ENCODE measurements around the gene MED27.

MED27 gene

GRCh38 chr9:132023419-132024180 lies 56.1 kb downstream of the MED27 start:
- no peak overlapping the region for H2AK5ac ChIP-seq (ENCODE audit: low read length)
- H3K9me3 ChIP-seq (ENCODE audit: insufficient read depth, low read depth, low read length), result no peaks in the 10 kb centered on the region
- H4K8ac ChIP-seq (ENCODE audit: low read depth, low read length), result no peak overlapping the region
- H2BK12ac ChIP-seq (ENCODE audit: low read length), result no peak overlapping the region
- no peak overlapping the region for H2BK120ac ChIP-seq (ENCODE audit: insufficient read depth, low read length, poor library complexity)
- DNase-seq, result no peak
- H3K79me2 ChIP-seq (ENCODE audit: control insufficient read depth, insufficient read depth, low read length, poor library complexity), result peaks cover 1% of the 10 kb centered on the region
- H3K27ac ChIP-seq (ENCODE audit: low read depth, low read length), result no peak overlapping the region
- H2AFZ ChIP-seq (ENCODE audit: insufficient read depth, low read length, poor library complexity), result no peak overlapping the region
- H3K4me3 ChIP-seq (ENCODE audit: low read depth, low read length), result no peak overlapping the region
- H3K36me3 ChIP-seq (ENCODE audit: control insufficient read depth in 1 of 2, insufficient read depth in 2 of 2, low read length in 2 of 2), result no peaks in the 10 kb centered on the region
- no peak overlapping the region for H3K4me2 ChIP-seq (ENCODE audit: low read length)
- H3K23ac ChIP-seq (ENCODE audit: low read length), result no peak overlapping the region
- H3K9ac ChIP-seq (ENCODE audit: low read length), result no peak overlapping the region
- H3K4ac ChIP-seq (ENCODE audit: low read depth, low read length), result no peak overlapping the region
- H3K27me3 ChIP-seq (ENCODE audit: insufficient read depth, low read length), result no peaks in the 10 kb centered on the region
- no peak overlapping the region for H4K12ac ChIP-seq (ENCODE audit: low read depth, low read length)
- H3K4me1 ChIP-seq (ENCODE audit: control insufficient read depth in 1 of 2, insufficient read depth in 2 of 2, low read length in 2 of 2), result peaks cover 16 to 22% of the 10 kb centered on the region in 2 experiments
- no CpG with 5 or more reads among the region's 5 CpGs for WGBS (ENCODE audit: extremely low coverage, insufficient coverage, insufficient read length)
- no peak overlapping the region for H2BK5ac ChIP-seq (ENCODE audit: low read depth, low read length, poor library complexity)
- H4K91ac ChIP-seq (ENCODE audit: low read depth, low read length), result no peak overlapping the region
- H3K18ac ChIP-seq (ENCODE audit: low read length), result no peak overlapping the region
- H3K79me1 ChIP-seq (ENCODE audit: low read length), result peaks cover 15% of the 10 kb centered on the region
- H3K14ac ChIP-seq (ENCODE audit: low read length), result no peak overlapping the region

- no peak overlapping the region for H4K12ac ChIP-seq (ENCODE audit: low read depth, low read length)
- no peak overlapping the region for H2BK12ac ChIP-seq (ENCODE audit: low read length)
- no peak overlapping the region for H3K18ac ChIP-seq (ENCODE audit: low read length)
- no peak overlapping the region for H2BK120ac ChIP-seq (ENCODE audit: insufficient read depth, low read length, poor library complexity)
- no peak overlapping the region for H2AFZ ChIP-seq (ENCODE audit: insufficient read depth, low read length, poor library complexity)
- no peaks in the 10 kb centered on the region for H3K27me3 ChIP-seq (ENCODE audit: insufficient read depth, low read length)
- H4K91ac ChIP-seq (ENCODE audit: low read depth, low read length), result no peak overlapping the region
- no peak overlapping the region for H4K8ac ChIP-seq (ENCODE audit: low read depth, low read length)
- H3K4me1 ChIP-seq (ENCODE audit: control insufficient read depth in 1 of 2, insufficient read depth in 2 of 2, low read length in 2 of 2), result peaks cover 3 to 4% of the 10 kb centered on the region in 2 experiments
- H3K14ac ChIP-seq (ENCODE audit: low read length), result no peak overlapping the region
- no peak overlapping the region for H3K4ac ChIP-seq (ENCODE audit: low read depth, low read length)
- H3K4me3 ChIP-seq (ENCODE audit: low read depth, low read length), result no peak overlapping the region
- no peaks in the 10 kb centered on the region for H3K79me2 ChIP-seq (ENCODE audit: control insufficient read depth, insufficient read depth, low read length, poor library complexity)
- H3K36me3 ChIP-seq (ENCODE audit: control insufficient read depth in 1 of 2, insufficient read depth in 2 of 2, low read length in 2 of 2), result no peaks in the 10 kb centered on the region
- no peak for DNase-seq
- no CpG with 5 or more reads among the region's 4 CpGs for WGBS (ENCODE audit: extremely low coverage, insufficient coverage, insufficient read length)
- H3K9me3 ChIP-seq (ENCODE audit: insufficient read depth, low read depth, low read length), result no peaks in the 10 kb centered on the region
- no peak overlapping the region for H3K4me2 ChIP-seq (ENCODE audit: low read length)
- H2AK5ac ChIP-seq (ENCODE audit: low read length), result no peak overlapping the region
- no peak overlapping the region for H3K9ac ChIP-seq (ENCODE audit: low read length)
- H3K23ac ChIP-seq (ENCODE audit: low read length), result no peak overlapping the region
- peaks cover 1% of the 10 kb centered on the region for H3K79me1 ChIP-seq (ENCODE audit: low read length)
- H3K27ac ChIP-seq (ENCODE audit: low read depth, low read length), result no peak overlapping the region
- no peak overlapping the region for H2BK5ac ChIP-seq (ENCODE audit: low read depth, low read length, poor library complexity)
Observed at GRCh38 chr9:132020820-132021510, 58.7 kb downstream of the MED27 start.

- Histone ChIP-seq H3K79me1 (ENCODE audit: low read length) (no peaks in the 10 kb centered on the region), H3K36me3 (ENCODE audit: control insufficient read depth in 1 of 2, insufficient read depth in 2 of 2, low read length in 2 of 2) (no peaks in the 10 kb centered on the region), H2BK12ac (ENCODE audit: low read length) (no peak overlapping the region), H2BK120ac (ENCODE audit: insufficient read depth, low read length, poor library complexity) (no peak overlapping the region), H3K23ac (ENCODE audit: low read length) (no peak overlapping the region), H3K79me2 (ENCODE audit: control insufficient read depth, insufficient read depth, low read length, poor library complexity) (no peaks in the 10 kb centered on the region), H3K9ac (ENCODE audit: low read length) (no peak overlapping the region), H3K4ac (ENCODE audit: low read depth, low read length) (no peak overlapping the region), H3K4me2 (ENCODE audit: low read length) (no peak overlapping the region), H2BK5ac (ENCODE audit: low read depth, low read length, poor library complexity) (no peak overlapping the region), H3K18ac (ENCODE audit: low read length) (no peak overlapping the region), H3K14ac (ENCODE audit: low read length) (no peak overlapping the region), H3K27ac (ENCODE audit: low read depth, low read length) (no peak overlapping the region), H3K9me3 (ENCODE audit: insufficient read depth, low read depth, low read length) (no peaks in the 10 kb centered on the region), H3K4me1 (ENCODE audit: control insufficient read depth in 1 of 2, insufficient read depth in 2 of 2, low read length in 2 of 2) (peaks cover 2% of the 10 kb centered on the region in 2 experiments), H4K12ac (ENCODE audit: low read depth, low read length) (no peak overlapping the region), H2AFZ (ENCODE audit: insufficient read depth, low read length, poor library complexity) (no peak overlapping the region), H2AK5ac (ENCODE audit: low read length) (no peak overlapping the region), H4K8ac (ENCODE audit: low read depth, low read length) (no peak overlapping the region), H3K27me3 (ENCODE audit: insufficient read depth, low read length) (no peaks in the 10 kb centered on the region), H3K4me3 (ENCODE audit: low read depth, low read length) (no peak overlapping the region), H4K91ac (ENCODE audit: low read depth, low read length) (no peak overlapping the region)
- no peak for DNase-seq
- no CpG with 5 or more reads among the region's 2 CpGs for WGBS (ENCODE audit: extremely low coverage, insufficient coverage, insufficient read length)
Observed at GRCh38 chr9:132020272-132020671, 59.4 kb downstream of the MED27 start.

- Histone ChIP-seq H3K9me3 (ENCODE audit: insufficient read depth, low read depth, low read length) (no peaks in the 10 kb centered on the region), H3K79me1 (ENCODE audit: low read length) (no peaks in the 10 kb centered on the region), H4K91ac (ENCODE audit: low read depth, low read length) (no peak overlapping the region), H3K36me3 (ENCODE audit: control insufficient read depth in 1 of 2, insufficient read depth in 2 of 2, low read length in 2 of 2) (no peaks in the 10 kb centered on the region), H2AFZ (ENCODE audit: insufficient read depth, low read length, poor library complexity) (no peak overlapping the region), H3K4me2 (ENCODE audit: low read length) (no peak overlapping the region), H3K4me1 (ENCODE audit: control insufficient read depth in 1 of 2, insufficient read depth in 2 of 2, low read length in 2 of 2) (peaks cover 2% of the 10 kb centered on the region in 2 experiments), H2BK12ac (ENCODE audit: low read length) (no peak overlapping the region), H3K4ac (ENCODE audit: low read depth, low read length) (no peak overlapping the region), H2BK120ac (ENCODE audit: insufficient read depth, low read length, poor library complexity) (no peak overlapping the region), H2BK5ac (ENCODE audit: low read depth, low read length, poor library complexity) (no peak overlapping the region), H3K18ac (ENCODE audit: low read length) (peak overlapping the region; percentile 33), H2AK5ac (ENCODE audit: low read length) (no peak overlapping the region), H3K4me3 (ENCODE audit: low read depth, low read length) (no peak overlapping the region), H3K79me2 (ENCODE audit: control insufficient read depth, insufficient read depth, low read length, poor library complexity) (no peaks in the 10 kb centered on the region), H4K12ac (ENCODE audit: low read depth, low read length) (no peak overlapping the region), H3K14ac (ENCODE audit: low read length) (no peak overlapping the region), H3K9ac (ENCODE audit: low read length) (no peak overlapping the region), H3K23ac (ENCODE audit: low read length) (no peak overlapping the region), H4K8ac (ENCODE audit: low read depth, low read length) (no peak overlapping the region), H3K27ac (ENCODE audit: low read depth, low read length) (no peak overlapping the region), H3K27me3 (ENCODE audit: insufficient read depth, low read length) (no peaks in the 10 kb centered on the region)
- no CpG with 5 or more reads among the region's 7 CpGs for WGBS (ENCODE audit: extremely low coverage, insufficient coverage, insufficient read length)
- no peak for DNase-seq
Observed at GRCh38 chr9:132019702-132020101, 60.0 kb downstream of the MED27 start.

All from trophoblast cell (in vitro differentiated cells and primary cell).